Activated T-cell treated with anti-CD3 and anti-CD28 coated beads, Interleukin-2, amount 50 U/mL, for 4 hours (primary cell): Measurements from ENCODE around the gene STAB2. TPM values are rescaled to one million over a fixed set of nuclear protein-coding genes. Genes with fewer than 3 reads are reported as not detected.

Source experiments
- ATAC-seq, 2 donors: fragments of 200-7000 bp; cut with Tn5 transposase; one replicate each; pipeline ENCODE4 v1.10.0; 2021
- DNase-seq: peaks from one replicate; pipeline ENCODE4 v3.0.0-alpha.2; 2020
- H3K27me3 Mint-ChIP-seq: one replicate; pipeline ENCODE4 v1.8.0; 2021; ENCODE audit warnings: low read depth, mixed read lengths
- H3K36me3 Mint-ChIP-seq: one replicate; pipeline ENCODE4 v1.8.0; 2022; ENCODE audit warnings: mixed read lengths; ENCODE audit not compliant: insufficient read depth
- H3K4me1 Mint-ChIP-seq: one replicate; pipeline ENCODE4 v1.8.0; 2021; ENCODE audit warnings: low read depth, mixed read lengths
- H3K4me3 Mint-ChIP-seq: one replicate; pipeline ENCODE4 v1.8.0; 2021; ENCODE audit warnings: mild to moderate bottlenecking, moderate library complexity, mixed read lengths
- H3K9me3 Mint-ChIP-seq: one replicate; pipeline ENCODE4 v1.8.0; 2021; ENCODE audit warnings: mixed read lengths
- total RNA-seq, 3 donors: library from RNA; stranded (reverse); gene quantifications; one replicate each; pipeline ENCODE4 v1.2.1, GENCODE V29; 2021

The STAB2 gene
- total RNA-seq, 3 donors from 2014 or later, result not detected

GRCh38 chr12:103748002-103748401 lies 160.9 kb downstream of the STAB2 start:
- ATAC-seq (no peak), DNase-seq (no peak)
- Mint-ChIP-seq H3K36me3 (no peaks in the 10 kb centered on the region), H3K9me3 (no peaks in the 10 kb centered on the region), H3K4me3 (no peak overlapping the region), H3K4me1 (no peaks in the 10 kb centered on the region), H3K27me3 (no peaks in the 10 kb centered on the region)

- Mint-ChIP-seq H3K4me3 (no peak overlapping the region), H3K4me1 (no peaks in the 10 kb centered on the region), H3K9me3 (no peaks in the 10 kb centered on the region), H3K27me3 (no peaks in the 10 kb centered on the region), H3K36me3 (no peaks in the 10 kb centered on the region)
- DNase-seq, result no peak
- ATAC-seq, result no peak
Observed at GRCh38 chr12:103748875-103749274, 161.8 kb downstream of the STAB2 start.

GRCh38 chr12:103751171-103751570 lies 164.1 kb downstream of the STAB2 start:
- Mint-ChIP-seq H3K27me3 (no peaks in the 10 kb centered on the region), H3K4me3 (no peak overlapping the region), H3K9me3 (no peaks in the 10 kb centered on the region), H3K4me1 (no peaks in the 10 kb centered on the region), H3K36me3 (no peaks in the 10 kb centered on the region)
- DNase-seq (no peak), ATAC-seq (no peak)

- ATAC-seq, result no peak
- no peak overlapping the region for H3K4me3 Mint-ChIP-seq
- DNase-seq, result no peak
- H3K27me3 Mint-ChIP-seq, result no peaks in the 10 kb centered on the region
- H3K9me3 Mint-ChIP-seq, result no peaks in the 10 kb centered on the region
- H3K36me3 Mint-ChIP-seq, result no peaks in the 10 kb centered on the region
- H3K4me1 Mint-ChIP-seq, result no peaks in the 10 kb centered on the region
Observed at GRCh38 chr12:103751600-103751999, 164.5 kb downstream of the STAB2 start.

GRCh38 chr12:103755425-103755824 lies 168.4 kb downstream of the STAB2 start:
- Mint-ChIP-seq H3K4me1 (no peaks in the 10 kb centered on the region), H3K27me3 (no peaks in the 10 kb centered on the region), H3K36me3 (no peaks in the 10 kb centered on the region), H3K4me3 (no peak overlapping the region), H3K9me3 (no peaks in the 10 kb centered on the region)
- ATAC-seq, result no peak
- no peak for DNase-seq

- no peaks in the 10 kb centered on the region for H3K4me1 Mint-ChIP-seq
- H3K27me3 Mint-ChIP-seq, result no peaks in the 10 kb centered on the region
- no peaks in the 10 kb centered on the region for H3K36me3 Mint-ChIP-seq
- DNase-seq (no peak), ATAC-seq (no peak)
- no peak overlapping the region for H3K4me3 Mint-ChIP-seq
- no peaks in the 10 kb centered on the region for H3K9me3 Mint-ChIP-seq
Observed at GRCh38 chr12:103756443-103756842, 169.4 kb downstream of the STAB2 start.

GRCh38 chr12:103757248-103757647 lies 170.2 kb downstream of the STAB2 start:
- DNase-seq (no peak), ATAC-seq (no peak)
- no peaks in the 10 kb centered on the region for H3K4me1 Mint-ChIP-seq
- H3K9me3 Mint-ChIP-seq, result no peaks in the 10 kb centered on the region
- H3K27me3 Mint-ChIP-seq, result no peaks in the 10 kb centered on the region
- H3K4me3 Mint-ChIP-seq, result no peak overlapping the region
- no peaks in the 10 kb centered on the region for H3K36me3 Mint-ChIP-seq

- DNase-seq (no peak), ATAC-seq (no peak)
- Mint-ChIP-seq H3K27me3 (no peaks in the 10 kb centered on the region), H3K9me3 (no peaks in the 10 kb centered on the region), H3K4me1 (no peaks in the 10 kb centered on the region), H3K4me3 (no peak overlapping the region), H3K36me3 (peaks cover 5% of the 10 kb centered on the region)
Observed at GRCh38 chr12:103758310-103759089, 171.4 kb downstream of the STAB2 start.

GRCh38 chr12:103762473-103762872 lies 175.4 kb downstream of the STAB2 start:
- DNase-seq (no peak), ATAC-seq (no peak)
- H3K4me1 Mint-ChIP-seq, result no peaks in the 10 kb centered on the region
- no peak overlapping the region for H3K4me3 Mint-ChIP-seq
- H3K9me3 Mint-ChIP-seq, result no peaks in the 10 kb centered on the region
- H3K27me3 Mint-ChIP-seq, result no peaks in the 10 kb centered on the region
- peaks cover 12% of the 10 kb centered on the region for H3K36me3 Mint-ChIP-seq

- ATAC-seq, result no peak
- Mint-ChIP-seq H3K36me3 (peaks cover 12% of the 10 kb centered on the region), H3K4me3 (no peak overlapping the region), H3K9me3 (no peaks in the 10 kb centered on the region), H3K27me3 (no peaks in the 10 kb centered on the region), H3K4me1 (no peaks in the 10 kb centered on the region)
- DNase-seq, result no peak
Observed at GRCh38 chr12:103765322-103765721, 178.2 kb downstream of the STAB2 start.

GRCh38 chr12:103766028-103766427 lies 179.0 kb downstream of the STAB2 start:
- Mint-ChIP-seq H3K36me3 (peaks cover 12% of the 10 kb centered on the region), H3K4me3 (no peak overlapping the region), H3K4me1 (no peaks in the 10 kb centered on the region), H3K27me3 (no peaks in the 10 kb centered on the region), H3K9me3 (no peaks in the 10 kb centered on the region)
- no peak for DNase-seq
- no peak for ATAC-seq

- DNase-seq (no peak), ATAC-seq (no peak)
- no peaks in the 10 kb centered on the region for H3K9me3 Mint-ChIP-seq
- H3K4me3 Mint-ChIP-seq, result no peak overlapping the region
- H3K36me3 Mint-ChIP-seq, result peaks cover 9% of the 10 kb centered on the region
- H3K4me1 Mint-ChIP-seq, result no peaks in the 10 kb centered on the region
- H3K27me3 Mint-ChIP-seq, result no peaks in the 10 kb centered on the region
Observed at GRCh38 chr12:103768467-103769123, 181.5 kb downstream of the STAB2 start.

- Mint-ChIP-seq H3K4me1 (no peaks in the 10 kb centered on the region), H3K36me3 (peaks cover 9% of the 10 kb centered on the region), H3K4me3 (no peak overlapping the region), H3K27me3 (no peaks in the 10 kb centered on the region), H3K9me3 (no peaks in the 10 kb centered on the region)
- DNase-seq (no peak), ATAC-seq (no peak)
Observed at GRCh38 chr12:103769240-103769945, 182.3 kb downstream of the STAB2 start.

- H3K4me3 Mint-ChIP-seq, result no peak overlapping the region
- peaks cover 15% of the 10 kb centered on the region for H3K36me3 Mint-ChIP-seq
- H3K4me1 Mint-ChIP-seq, result no peaks in the 10 kb centered on the region
- H3K27me3 Mint-ChIP-seq, result no peaks in the 10 kb centered on the region
- ATAC-seq (no peak), DNase-seq (no peak)
- H3K9me3 Mint-ChIP-seq, result no peaks in the 10 kb centered on the region
Observed at GRCh38 chr12:103771466-103771865, 184.4 kb downstream of the STAB2 start.
